NT2/D1 (cell line): ENCODE results near the gene FRAS1.

Experiments
- SUZ12 ChIP-seq: IDR thresholded peaks from 2 replicates; pipeline ENCODE4 v1.6.1; 2011; ENCODE audit not compliant: insufficient read length, insufficient read depth; ENCODE audit errors: extremely low read depth
- YY1 ChIP-seq: IDR thresholded peaks from 2 replicates; pipeline ENCODE4 v1.6.1; 2011; ENCODE audit not compliant: insufficient read length, insufficient read depth
- ZNF274 ChIP-seq: IDR thresholded peaks from 2 replicates; pipeline ENCODE4 v1.6.1; 2011; ENCODE audit warnings: mild to moderate bottlenecking, low read depth, low read length

DNA sequence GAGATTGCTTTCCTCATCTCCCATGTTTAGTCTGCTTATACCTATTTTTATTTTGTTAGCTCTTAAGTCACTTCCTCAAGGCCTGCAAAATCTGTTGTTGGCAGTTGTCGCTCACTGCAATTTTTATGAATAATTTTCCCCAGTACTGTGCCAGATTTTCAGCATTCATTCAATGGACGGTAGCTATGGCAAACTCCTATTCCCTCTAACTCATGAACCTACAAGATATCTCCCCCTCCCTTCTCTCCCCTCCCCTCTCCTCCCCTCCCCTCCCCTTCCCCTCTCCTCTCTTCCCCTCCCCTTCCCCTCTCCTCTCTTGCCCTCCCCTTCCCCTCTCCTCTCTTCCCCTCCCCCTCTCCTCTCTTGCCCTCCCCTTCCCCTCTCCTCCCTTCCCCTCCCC is 160.4 kb downstream of the FRAS1 start:
- TF ChIP-seq ZNF274: no peak
- TF ChIP-seq SUZ12: no peak
- TF ChIP-seq YY1: no peak
